Panc1 (cell line): ENCODE results near the gene CLCN2.

ENCODE experiments used
- POLR2AphosphoS5 ChIP-seq: IDR thresholded peaks from 2 replicates; pipeline ENCODE4 v1.6.1; 2012; ENCODE audit warnings: mild to moderate bottlenecking, low read depth, low read length, moderate library complexity
- TCF7L2 ChIP-seq: IDR thresholded peaks from 2 replicates; pipeline ENCODE4 v1.6.1; 2011; ENCODE audit warnings: mild to moderate bottlenecking, low read depth, low read length, inconsistent platforms
- TF ChIP-seq, protein P1 (sequence below): fragments of 450-650 bp; IDR thresholded peaks from 2 replicates; pipeline ENCODE4 v1.5.1; 2017; ENCODE audit warnings: mild to moderate bottlenecking
- TF ChIP-seq, protein P2 (sequence below), 2 experiments: IDR thresholded peaks; 2 replicates each; pipeline ENCODE4 v1.6.1; 2011 to 2012; ENCODE audit warnings: low read depth in 2 of 2, control low read depth in 1 of 2, low read length in 1 of 2, mild to moderate bottlenecking in 1 of 2, moderate library complexity in 1 of 2; ENCODE audit not compliant: insufficient read depth in 1 of 2

DNA sequence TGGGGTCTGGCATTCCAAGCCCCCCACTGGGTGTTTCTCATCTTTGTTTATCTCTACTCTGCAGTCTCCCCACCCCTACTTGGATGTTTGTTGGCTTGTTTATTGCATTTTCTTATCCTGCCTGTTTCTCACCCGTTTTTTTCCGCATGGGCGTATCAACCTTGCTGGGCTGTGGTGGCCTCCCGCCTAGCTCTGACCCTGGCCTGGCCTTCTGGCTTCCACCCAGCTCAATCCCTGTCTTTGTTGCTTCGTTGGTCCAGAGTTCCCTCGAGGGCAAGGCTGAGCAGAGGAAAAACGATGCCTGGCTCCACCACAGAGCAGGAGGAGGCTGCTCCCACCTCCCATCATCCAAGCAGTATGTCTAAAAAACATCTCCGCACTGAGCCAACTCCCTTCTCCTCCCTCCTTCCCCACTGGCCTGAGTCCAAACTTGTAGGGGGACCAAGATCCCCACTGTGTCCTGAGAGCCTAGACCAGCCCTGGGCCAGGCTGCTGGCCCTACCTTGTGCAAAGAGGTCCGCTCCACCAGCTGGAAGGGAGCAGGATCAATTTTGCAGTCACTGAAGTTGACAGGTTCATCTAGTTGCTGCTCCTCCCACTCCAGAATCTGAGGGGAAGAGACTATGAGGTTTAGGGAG is 9.8 kb downstream of the CLCN2 start:
- TF ChIP-seq POLR2AphosphoS5 (no peak), TCF7L2 (no peak)
- TF ChIP-seq, protein P1, sequence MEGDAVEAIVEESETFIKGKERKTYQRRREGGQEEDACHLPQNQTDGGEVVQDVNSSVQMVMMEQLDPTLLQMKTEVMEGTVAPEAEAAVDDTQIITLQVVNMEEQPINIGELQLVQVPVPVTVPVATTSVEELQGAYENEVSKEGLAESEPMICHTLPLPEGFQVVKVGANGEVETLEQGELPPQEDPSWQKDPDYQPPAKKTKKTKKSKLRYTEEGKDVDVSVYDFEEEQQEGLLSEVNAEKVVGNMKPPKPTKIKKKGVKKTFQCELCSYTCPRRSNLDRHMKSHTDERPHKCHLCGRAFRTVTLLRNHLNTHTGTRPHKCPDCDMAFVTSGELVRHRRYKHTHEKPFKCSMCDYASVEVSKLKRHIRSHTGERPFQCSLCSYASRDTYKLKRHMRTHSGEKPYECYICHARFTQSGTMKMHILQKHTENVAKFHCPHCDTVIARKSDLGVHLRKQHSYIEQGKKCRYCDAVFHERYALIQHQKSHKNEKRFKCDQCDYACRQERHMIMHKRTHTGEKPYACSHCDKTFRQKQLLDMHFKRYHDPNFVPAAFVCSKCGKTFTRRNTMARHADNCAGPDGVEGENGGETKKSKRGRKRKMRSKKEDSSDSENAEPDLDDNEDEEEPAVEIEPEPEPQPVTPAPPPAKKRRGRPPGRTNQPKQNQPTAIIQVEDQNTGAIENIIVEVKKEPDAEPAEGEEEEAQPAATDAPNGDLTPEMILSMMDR: no peak
- TF ChIP-seq, protein P2, sequence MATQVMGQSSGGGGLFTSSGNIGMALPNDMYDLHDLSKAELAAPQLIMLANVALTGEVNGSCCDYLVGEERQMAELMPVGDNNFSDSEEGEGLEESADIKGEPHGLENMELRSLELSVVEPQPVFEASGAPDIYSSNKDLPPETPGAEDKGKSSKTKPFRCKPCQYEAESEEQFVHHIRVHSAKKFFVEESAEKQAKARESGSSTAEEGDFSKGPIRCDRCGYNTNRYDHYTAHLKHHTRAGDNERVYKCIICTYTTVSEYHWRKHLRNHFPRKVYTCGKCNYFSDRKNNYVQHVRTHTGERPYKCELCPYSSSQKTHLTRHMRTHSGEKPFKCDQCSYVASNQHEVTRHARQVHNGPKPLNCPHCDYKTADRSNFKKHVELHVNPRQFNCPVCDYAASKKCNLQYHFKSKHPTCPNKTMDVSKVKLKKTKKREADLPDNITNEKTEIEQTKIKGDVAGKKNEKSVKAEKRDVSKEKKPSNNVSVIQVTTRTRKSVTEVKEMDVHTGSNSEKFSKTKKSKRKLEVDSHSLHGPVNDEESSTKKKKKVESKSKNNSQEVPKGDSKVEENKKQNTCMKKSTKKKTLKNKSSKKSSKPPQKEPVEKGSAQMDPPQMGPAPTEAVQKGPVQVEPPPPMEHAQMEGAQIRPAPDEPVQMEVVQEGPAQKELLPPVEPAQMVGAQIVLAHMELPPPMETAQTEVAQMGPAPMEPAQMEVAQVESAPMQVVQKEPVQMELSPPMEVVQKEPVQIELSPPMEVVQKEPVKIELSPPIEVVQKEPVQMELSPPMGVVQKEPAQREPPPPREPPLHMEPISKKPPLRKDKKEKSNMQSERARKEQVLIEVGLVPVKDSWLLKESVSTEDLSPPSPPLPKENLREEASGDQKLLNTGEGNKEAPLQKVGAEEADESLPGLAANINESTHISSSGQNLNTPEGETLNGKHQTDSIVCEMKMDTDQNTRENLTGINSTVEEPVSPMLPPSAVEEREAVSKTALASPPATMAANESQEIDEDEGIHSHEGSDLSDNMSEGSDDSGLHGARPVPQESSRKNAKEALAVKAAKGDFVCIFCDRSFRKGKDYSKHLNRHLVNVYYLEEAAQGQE (IDR thresholded peaks at IDR 0.05; ENCODE audit: insufficient read depth in 1 of 2, low read depth in 2 of 2, low read length in 1 of 2): no peak
